DND-41 (cell line): ENCODE measurements around the gene PITX1.

Experiments
- CTCF ChIP-seq: IDR thresholded peaks from 2 replicates; pipeline ENCODE4 v1.5.1; 2012; ENCODE audit warnings: borderline replicate concordance, low read length, moderate library complexity, mild to moderate bottlenecking; ENCODE audit not compliant: poor library complexity, severe bottlenecking; ENCODE audit errors: extremely low read depth
- EZH2 ChIP-seq: IDR thresholded peaks from 3 replicates; pipeline ENCODE4 v1.6.1; 2012; ENCODE audit warnings: borderline replicate concordance, low read depth, mild to moderate bottlenecking, moderate library complexity, low read length, inconsistent platforms; ENCODE audit not compliant: severe bottlenecking

GRCh38 chr5:135052511-135053145 lies 18.6 kb upstream of the PITX1 start:
- TF ChIP-seq CTCF (no peak), EZH2 (no peak)
